Placental pericyte (primary cell): ENCODE results near the gene LPIN2. TPM values are rescaled to one million over a fixed set of nuclear protein-coding genes. Genes with fewer than 3 reads are reported as not detected.
A peak's percentile ranks its signal among the peaks of the same experiment; 100 is the strongest.

ENCODE experiments used
- small RNA-seq: library from RNA; depleted of rRNA; stranded (forward); fragments of <200 nt; gene quantifications from one replicate; pipeline ENCODE3, GENCODE V24; 2012; ENCODE audit warnings: low replicate concordance
- total RNA-seq: library from RNA; depleted of rRNA; stranded (reverse); fragments of >200 nt; gene quantifications from 2 replicates; pipeline ENCODE4 v1.2.3, GENCODE V29; 2012

Gene LPIN2, protein sequence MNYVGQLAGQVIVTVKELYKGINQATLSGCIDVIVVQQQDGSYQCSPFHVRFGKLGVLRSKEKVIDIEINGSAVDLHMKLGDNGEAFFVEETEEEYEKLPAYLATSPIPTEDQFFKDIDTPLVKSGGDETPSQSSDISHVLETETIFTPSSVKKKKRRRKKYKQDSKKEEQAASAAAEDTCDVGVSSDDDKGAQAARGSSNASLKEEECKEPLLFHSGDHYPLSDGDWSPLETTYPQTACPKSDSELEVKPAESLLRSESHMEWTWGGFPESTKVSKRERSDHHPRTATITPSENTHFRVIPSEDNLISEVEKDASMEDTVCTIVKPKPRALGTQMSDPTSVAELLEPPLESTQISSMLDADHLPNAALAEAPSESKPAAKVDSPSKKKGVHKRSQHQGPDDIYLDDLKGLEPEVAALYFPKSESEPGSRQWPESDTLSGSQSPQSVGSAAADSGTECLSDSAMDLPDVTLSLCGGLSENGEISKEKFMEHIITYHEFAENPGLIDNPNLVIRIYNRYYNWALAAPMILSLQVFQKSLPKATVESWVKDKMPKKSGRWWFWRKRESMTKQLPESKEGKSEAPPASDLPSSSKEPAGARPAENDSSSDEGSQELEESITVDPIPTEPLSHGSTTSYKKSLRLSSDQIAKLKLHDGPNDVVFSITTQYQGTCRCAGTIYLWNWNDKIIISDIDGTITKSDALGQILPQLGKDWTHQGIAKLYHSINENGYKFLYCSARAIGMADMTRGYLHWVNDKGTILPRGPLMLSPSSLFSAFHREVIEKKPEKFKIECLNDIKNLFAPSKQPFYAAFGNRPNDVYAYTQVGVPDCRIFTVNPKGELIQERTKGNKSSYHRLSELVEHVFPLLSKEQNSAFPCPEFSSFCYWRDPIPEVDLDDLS
- total RNA-seq = 41.1 and 47.2 TPM in 2 replicates

DNA sequence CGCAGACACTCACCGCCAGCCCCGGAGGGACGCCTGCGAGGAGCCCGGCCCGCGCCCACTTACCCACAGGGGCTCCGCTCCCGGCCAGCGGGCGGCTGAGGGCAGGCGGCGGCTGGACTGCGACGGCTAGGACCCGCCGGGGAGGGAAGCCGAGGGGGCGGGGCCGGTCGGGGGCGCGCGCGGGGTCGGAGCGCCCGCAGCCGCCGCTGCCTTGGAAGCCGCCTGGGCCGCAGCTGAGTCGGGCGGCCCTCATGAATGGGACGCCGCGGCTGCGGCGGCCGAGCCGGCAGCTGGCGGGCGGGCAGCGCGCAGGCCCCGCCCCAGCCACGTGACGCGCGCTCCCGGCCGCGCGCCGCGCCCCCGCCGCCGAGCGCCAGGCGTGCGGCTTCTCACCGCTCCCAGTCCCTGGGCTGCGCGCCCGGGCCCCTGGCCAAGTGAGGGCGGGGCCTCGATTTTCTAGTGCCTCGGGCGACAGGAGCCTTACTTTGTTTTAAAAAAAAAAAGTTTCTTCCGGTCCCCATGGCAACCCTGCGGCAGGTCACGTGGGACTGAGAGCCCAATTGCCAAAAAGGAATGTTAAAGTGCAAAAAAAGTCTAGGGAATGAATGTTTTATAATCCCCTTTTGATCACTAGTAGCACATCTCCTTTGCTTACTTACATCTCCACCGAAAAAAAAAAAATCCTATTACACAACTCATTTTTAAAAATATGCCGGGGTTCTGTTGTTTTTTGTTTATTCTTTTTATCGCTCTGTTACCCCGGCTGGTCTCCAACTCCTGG is at the start of gene LPIN2:
Gene LPIN2 (minus strand): TSS at position 121 of the 781 bp plus-strand sequence. CDS start 52,304 bp downstream, outside the sequence.

Small RNAs within 50 kb of the gene (small RNA-seq; reads per million reads assigned to genes)
- 2.3 reads per million, percentile 72 among the genes with 10 or more reads in this experiment for gene RF00156

Other genes starting within 250 kb of the LPIN2 start
- gene EMILIN2, start 166.1 kb downstream of the LPIN2 start, total RNA-seq = 5.3 and 15.0 TPM in 2 replicates
- 0.14 and 0.22 TPM in 2 replicates for gene MYOM1, start 206.8 kb upstream of the LPIN2 start, total RNA-seq
- 653 and 684 TPM in 2 replicates for gene MYL12A, start 234.7 kb upstream of the LPIN2 start, total RNA-seq
- gene MYL12B, start 249.0 kb upstream of the LPIN2 start, total RNA-seq = 287 and 305 TPM in 2 replicates